Ishikawa (cell line): ENCODE results near the gene RAB28.

ENCODE experiments used
- EGR1 ChIP-seq: IDR thresholded peaks from 2 replicates; pipeline ENCODE4 v1.6.1; 2012
- RAD21 ChIP-seq: IDR thresholded peaks from 2 replicates; pipeline ENCODE4 v1.6.1; 2012; ENCODE audit warnings: low read depth

DNA sequence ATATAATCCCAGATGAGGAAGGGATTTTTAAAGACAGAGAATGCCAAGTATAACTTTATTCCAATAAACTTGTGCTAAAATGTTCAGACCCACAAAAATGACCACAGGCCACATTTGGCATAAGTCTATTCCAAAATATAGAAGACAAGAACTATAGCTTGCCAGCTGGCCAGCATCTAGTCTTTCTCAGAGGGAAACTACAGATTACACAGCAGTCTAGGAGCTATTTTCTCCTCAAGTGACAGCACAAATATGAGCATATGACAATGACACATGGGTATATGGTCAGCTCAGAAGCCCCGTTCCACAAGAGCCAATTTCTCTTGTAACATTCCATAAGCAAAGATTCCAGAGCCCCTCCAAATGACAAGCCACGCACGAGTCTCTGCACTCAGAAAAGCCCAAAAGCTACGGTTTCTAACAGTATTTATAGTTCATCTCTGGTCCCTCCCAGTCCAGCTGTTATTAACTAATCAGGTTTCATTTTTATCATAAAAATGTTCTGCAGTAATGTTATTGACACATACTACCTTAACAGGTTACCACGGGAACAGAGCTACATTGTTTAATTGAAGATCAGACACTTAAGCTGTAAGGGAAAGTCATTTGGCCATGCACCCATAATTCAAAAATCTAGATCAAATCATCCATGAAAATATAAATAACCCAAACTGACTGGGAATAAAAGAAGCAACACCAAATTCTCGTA, 70.3 kb downstream of the RAB28 start:
- TF ChIP-seq RAD21 (no peak), EGR1 (no peak)
